GM19438 (cell line): ENCODE measurements around the gene MRPL11.
"Not testable (repeated sequence)": the region's sequence is repeated elsewhere in the genome, so short reads cannot be mapped to it uniquely, and the experiment has no call there.

Experiments used
- ATAC-seq: cut with Tn5 transposase; IDR thresholded peaks from one replicate; pipeline ENCODE4 v1.9.1; 2021; ENCODE audit warnings: low read depth; ENCODE audit not compliant: unreplicated experiment

The MRPL11 gene

DNA sequence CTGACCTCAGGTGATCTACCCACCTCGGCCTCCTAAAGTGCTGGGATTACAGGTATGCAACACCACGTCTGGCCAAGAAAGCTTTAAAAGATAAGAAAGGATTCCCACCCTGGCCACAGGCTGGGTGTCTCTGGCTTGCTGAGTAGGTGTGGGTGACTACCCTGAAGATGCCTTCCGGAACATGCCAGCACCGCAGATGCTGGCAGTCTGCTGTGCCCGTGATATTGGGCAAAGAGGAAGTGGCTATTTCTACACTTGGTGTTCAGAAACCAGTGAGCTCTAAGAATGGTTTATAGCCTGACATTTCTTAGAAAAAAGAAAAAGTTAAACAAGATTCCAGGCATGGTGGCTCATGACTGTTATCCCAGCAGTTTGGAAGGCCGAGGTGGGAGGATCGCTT, 6.1 kb downstream of the MRPL11 start:
- ATAC-seq, result no peak

GRCh38 chr11:66431871-66432329, 6.7 kb downstream of the MRPL11 start:
- ATAC-seq, result not testable (repeated sequence)

DNA sequence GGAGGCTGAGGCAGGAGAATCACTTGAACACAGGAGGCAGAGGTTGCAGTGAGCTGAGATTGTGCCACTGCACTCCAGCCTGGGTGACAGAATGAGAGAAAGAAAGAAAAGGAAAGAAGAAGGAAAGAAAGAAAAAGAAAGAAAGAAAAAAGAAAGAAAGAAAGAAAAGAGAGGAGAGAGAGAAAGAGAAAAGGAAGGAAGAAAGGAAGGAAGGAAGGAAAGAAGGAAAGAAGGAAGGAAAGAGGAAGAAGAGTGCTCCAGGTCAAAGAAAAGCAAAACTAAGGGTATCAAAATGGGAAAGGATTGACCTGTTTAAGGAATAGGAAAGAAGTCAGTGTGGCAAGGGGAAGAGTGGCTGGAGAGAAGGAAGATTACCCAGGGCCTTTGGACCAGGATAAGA, 7.4 kb downstream of the MRPL11 start:
- not testable (repeated sequence) for ATAC-seq

DNA sequence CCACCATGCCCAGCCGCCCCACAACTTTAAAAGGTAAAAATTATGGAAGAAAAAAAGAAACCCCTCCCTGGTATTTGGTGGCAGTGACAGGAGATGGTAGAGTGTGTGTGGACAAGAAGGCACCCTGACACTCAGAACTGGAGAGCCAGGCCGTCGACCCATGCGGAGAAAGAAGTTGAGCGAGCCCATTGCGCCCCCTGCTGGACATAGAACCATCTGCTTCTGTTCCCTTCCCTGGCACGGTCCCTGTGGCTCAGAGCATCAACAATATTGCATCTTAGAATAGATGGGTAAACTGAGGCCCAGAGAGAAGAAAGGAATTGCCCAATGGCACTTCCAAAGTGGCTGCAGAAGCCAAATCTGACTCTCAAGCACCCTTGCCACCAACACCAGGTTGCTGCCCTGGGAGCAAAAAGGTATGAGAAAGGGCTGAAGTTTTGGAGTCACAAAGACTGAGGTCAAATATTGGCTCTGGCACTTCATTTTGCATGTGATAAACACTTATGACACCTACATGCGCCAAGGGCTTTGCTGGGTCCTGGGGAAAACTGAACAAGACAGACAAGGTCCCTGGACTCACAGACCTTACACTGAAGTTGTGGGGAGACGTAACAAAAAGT, 8.6 kb downstream of the MRPL11 start:
- no peak for ATAC-seq

GRCh38 chr11:66428933-66429332, 9.7 kb downstream of the MRPL11 start:
- ATAC-seq, result no peak

DNA sequence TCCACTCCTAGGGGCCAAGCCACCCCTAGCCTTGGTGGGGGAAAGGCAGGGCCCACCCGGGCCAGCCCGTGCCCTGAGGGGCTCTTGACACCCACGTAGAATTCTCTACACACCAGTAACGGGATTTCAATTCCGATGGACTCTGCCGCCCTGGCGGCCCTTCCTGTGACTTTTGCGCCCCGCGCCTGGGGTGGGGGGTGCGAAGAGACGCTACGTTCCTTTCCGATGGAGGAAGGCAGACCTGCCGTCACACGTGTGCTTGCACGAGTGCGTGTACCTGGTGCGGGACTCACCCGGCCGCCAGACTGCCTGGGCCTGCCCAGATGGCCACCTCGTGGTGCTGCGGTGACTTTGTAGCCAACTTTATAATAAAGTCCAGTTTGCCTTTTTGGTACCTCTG, 12.3 kb downstream of the MRPL11 start:
- no peak for ATAC-seq

DNA sequence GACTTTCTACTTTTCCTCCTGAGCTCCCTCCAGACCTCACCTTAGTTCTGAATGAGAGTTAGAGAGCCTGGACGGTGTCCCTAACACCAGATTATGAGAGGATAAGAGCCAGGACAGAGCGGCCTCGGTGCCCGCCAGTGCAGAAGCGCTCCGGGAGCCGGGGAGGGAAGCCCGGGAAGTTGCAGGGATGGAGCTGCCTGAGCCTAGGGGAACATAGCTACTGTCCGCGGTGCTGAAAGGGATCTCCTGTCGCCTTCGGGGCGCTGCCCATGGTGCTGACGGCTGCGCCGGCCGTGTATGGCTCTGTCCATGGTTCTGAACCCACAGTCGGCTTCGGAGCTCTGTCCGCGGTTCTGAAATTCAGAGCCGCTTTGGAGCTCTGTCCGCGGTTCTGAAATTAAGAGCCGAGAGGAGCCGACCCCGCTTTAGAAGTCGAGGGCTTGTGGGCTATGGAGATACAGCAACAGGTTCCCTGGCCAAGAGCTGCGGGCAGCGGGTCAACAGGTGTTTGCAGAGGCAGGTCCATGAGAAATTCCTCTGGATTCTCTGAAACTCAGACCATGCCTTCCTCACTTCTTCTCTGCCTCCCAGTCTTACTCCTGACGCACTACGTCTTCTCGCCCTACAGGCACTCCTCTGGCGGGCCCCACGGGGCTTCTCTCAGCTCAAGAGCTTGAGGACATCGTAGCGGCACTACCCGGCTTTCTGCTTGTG, 17.0 kb downstream of the MRPL11 start:
- ATAC-seq, result no peak

DNA sequence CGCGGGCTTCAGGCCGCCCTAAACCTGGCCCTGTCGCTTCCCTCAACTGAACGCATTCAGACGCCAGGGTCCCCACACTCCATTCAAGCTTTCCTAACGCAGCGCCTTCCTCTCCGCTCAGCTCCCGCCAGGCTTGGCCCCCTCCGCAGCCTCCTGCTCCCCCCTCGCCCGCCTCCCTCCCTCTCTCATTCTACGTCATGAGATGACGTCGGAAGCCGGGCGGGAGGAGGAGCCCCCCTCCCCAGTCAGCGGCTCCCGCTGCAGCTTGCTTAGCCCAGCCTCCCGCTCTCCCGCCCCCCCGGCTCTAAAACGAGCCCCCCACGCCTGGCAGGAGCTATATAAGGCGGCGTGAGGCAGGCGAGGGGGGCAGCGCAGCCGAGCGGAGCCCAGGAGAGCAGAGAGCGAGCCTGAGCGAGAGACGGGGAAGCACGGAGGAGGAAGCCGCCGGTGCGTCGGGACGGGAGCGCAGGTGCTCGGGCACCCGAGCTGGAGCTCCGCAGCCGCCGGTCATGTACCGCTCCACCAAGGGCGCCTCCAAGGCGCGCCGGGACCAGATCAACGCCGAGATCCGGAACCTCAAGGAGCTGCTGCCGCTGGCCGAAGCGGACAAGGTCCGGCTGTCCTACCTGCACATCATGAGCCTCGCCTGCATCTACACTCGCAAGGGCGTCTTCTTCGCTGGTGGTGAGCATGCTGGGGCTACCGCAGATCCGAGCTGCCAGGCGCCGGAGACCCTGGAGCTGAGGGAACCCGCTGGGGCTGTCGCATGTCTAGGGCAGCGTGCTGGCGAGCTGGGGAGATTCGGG, 17.8 kb downstream of the MRPL11 start, which contains the start of gene NPAS4:
NPAS4 (plus strand) TSS at position 365 of the 806 bp plus-strand sequence; CDS start at position 510, 145 bp downstream.
- no peak for ATAC-seq

DNA sequence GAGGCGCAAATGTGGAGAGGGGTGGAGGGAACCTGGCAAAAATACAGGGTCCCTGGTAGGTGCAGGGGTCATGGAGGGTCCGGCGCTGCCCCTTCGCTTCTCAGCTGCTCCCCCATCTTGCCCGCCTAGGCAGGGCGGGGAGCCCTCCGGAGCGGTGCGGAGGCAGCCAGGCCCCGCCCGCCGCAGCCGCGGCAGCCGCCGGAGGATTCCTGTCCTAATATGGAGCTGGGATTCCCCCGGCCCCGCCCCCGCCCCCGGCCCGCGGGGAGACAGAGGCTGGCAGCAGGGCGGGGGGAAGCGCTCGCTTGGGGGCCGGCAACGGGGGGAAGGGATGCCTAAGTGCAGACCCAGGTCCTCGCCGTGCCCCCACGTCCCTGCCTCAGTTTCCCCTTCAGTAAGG, 18.8 kb downstream of the MRPL11 start:
- no peak for ATAC-seq

DNA sequence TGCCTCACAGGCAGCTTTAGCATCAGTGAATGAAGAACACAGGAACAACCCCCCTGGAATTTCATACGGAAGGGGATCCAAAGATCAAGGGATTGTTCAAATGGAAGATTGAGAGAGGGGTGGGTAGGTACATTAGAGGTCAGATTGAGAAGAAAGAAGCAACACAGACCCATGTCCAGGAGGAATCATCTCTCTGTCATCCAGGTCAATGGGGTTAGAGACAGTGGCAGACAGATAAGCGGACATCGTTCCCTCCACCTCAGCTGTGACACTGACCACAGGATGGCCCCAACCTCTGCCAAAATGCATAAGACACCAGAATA, 19.7 kb downstream of the MRPL11 start:
- ATAC-seq, result no peak

GRCh38 chr11:66418168-66418985, 20.3 kb downstream of the MRPL11 start:
- no peak for ATAC-seq

- no peak for ATAC-seq
Measured at GRCh38 chr11:66417000-66417399, 21.6 kb downstream of the MRPL11 start.

DNA sequence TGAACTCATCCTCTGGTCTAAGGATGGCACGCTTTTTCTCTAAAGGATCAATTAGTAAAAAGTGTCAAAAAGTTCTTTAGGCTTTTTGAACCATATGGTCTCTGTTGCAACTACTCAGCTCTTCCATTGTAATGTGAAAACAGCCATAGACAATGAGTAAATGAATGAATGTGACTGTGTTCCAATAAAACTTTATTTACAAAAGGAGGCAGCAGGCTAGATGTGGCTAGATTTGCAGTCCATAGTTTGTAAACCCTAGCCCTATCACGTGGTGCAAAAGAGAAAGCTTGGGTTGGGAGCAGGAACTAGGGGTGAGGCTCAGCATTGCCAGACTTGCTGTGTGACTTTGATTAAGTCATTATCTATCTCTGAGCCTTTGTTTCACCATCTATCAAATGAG, 23.2 kb downstream of the MRPL11 start:
- no peak for ATAC-seq

DNA sequence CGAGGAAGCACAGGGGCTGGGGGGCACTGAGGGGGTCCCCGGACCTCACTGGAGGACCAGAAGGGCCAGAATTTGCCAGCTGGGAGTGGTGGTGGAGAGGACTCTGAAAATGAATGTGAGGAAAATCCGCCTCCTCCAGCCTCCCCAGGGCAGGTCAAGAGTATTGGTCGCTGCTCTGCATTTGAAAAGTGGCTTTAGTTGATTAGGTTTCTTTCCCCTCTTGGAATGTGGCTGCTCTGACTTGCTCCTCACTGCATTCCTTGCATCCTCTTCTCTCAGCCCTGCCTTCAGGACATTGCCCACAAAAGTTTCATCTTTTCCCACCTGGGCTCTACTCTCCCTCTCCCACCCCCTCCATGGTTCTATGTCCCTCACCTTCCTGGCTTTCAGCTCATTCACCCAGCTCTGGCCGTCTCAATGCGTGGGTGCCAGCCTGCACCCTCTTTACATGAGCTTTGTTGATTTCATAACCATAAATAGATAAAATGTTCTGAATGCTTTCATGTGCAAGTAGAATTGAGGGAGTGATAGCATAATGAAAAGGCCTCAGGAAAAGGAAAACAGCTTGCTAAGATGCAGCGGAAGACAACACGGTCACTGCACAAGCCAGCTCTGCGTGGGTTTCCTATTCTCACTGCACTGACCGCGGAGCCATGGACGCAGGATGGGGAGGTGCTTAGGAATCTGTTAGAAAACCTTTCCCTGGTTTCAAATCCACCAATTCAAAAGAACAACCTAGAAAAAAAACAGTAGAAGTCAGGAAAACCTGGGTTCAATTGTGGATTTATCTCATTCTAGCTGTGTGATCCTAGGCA, 24.3 kb downstream of the MRPL11 start:
- ATAC-seq, result no peak

- ATAC-seq, result no peak
Measured at GRCh38 chr11:66413167-66413566, 25.5 kb downstream of the MRPL11 start.

GRCh38 chr11:66412110-66412509, 26.5 kb downstream of the MRPL11 start:
- no peak for ATAC-seq

DNA sequence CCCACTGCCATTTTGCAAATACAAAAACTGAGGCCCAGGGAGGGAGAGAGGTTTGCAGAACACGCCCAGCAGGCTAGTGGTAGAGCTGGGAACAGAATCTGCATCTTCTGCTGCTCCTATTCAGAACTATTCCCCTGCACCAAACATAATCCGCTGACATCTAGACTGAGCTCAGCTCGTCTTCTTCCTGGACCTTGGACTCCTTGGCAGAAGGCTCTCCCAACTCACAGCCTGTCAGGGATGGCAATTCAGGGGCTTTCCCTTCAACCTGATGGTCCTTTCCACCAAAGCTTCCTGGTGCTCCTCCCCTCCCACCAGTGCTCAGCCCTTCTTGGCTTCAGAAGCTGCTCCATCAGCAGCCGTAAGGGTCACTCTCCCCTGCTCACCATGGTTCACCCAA, 27.3 kb downstream of the MRPL11 start:
- ATAC-seq, result no peak

GRCh38 chr11:66410191-66410590, 28.5 kb downstream of the MRPL11 start:
- no peak for ATAC-seq

DNA sequence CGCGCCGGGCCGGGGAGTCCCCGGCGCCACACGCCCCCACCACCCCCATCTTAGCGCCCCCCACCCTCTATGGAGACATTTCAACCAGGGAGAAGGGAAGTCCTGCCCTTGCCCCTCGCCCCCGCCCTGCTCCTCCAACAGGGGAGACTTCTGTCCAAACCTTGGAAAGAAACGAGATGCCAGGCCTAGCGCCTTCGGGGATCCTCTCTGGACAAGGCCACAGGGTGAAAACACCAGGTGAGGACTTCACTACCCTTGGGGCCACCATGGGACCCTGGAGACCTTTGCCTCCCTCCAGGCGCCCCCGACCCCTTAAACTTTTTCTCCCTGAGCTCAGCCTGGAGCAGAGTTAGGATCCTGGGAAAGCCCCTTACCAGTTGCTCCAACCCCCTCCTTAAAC, 29.4 kb downstream of the MRPL11 start:
- no peak for ATAC-seq
